Choroid plexus epithelial cell (primary cell): ENCODE measurements around the gene KCNQ1.

ENCODE experiments used
- DNase-seq: peaks from one replicate; pipeline ENCODE4 v3.0.0-alpha.2; 2010; ENCODE audit warnings: low read depth
- H3K4me3 ChIP-seq: 2 replicates; pipeline ENCODE4 v1.5.1; 2011; ENCODE audit warnings: low read depth, mild to moderate bottlenecking, control low read depth, low read length, moderate library complexity
- TF ChIP-seq, protein P1 (sequence below): conservative IDR thresholded peaks from 2 replicates; pipeline ENCODE4 v1.5.1; 2011; ENCODE audit warnings: low read depth, mild to moderate bottlenecking, control low read depth, inconsistent platforms, low read length, moderate library complexity

Gene KCNQ1

DNA sequence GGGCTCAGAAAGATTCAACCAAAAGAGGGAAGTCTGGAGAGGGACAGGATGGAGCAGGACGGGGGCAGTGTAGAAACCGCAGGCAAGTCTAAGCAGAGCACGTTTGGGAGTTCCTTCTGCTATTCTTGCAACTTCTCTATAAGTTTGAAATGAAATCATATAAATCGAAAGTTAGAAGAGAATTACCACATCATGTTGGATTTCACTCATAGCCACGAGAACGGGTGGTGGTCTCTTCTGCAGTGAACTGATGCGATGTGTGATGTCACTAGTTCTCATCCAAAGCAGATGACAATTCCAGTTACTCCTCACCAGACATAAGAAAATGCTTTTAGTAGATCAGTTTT is 36.0 kb downstream of the KCNQ1 start:
- no peak overlapping the region for H3K4me3 ChIP-seq
- DNase-seq, result no peak
- TF ChIP-seq, protein P1, sequence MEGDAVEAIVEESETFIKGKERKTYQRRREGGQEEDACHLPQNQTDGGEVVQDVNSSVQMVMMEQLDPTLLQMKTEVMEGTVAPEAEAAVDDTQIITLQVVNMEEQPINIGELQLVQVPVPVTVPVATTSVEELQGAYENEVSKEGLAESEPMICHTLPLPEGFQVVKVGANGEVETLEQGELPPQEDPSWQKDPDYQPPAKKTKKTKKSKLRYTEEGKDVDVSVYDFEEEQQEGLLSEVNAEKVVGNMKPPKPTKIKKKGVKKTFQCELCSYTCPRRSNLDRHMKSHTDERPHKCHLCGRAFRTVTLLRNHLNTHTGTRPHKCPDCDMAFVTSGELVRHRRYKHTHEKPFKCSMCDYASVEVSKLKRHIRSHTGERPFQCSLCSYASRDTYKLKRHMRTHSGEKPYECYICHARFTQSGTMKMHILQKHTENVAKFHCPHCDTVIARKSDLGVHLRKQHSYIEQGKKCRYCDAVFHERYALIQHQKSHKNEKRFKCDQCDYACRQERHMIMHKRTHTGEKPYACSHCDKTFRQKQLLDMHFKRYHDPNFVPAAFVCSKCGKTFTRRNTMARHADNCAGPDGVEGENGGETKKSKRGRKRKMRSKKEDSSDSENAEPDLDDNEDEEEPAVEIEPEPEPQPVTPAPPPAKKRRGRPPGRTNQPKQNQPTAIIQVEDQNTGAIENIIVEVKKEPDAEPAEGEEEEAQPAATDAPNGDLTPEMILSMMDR, result no peak

DNA sequence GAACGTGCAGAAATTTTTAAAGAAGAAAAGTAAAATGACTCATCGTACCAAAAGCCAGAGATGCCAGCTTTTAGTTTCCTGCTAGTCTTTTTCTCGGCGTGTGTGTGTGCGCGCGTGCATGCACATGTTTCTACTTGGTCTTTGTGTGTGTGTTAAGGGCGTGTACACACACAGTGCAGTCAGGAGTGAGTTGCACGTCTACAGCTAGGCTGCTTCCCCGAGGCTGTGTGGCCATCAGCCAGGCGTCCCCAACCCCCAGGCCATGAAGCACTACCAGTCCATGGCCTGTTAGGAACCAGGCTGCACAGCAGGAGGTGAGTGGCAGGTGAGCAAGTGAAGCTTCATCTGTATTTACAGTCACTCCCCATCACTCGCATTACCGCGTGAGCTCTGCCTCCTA is 36.4 kb downstream of the KCNQ1 start:
- TF ChIP-seq, protein P1, result no peak
- no peak for DNase-seq
- no peak overlapping the region for H3K4me3 ChIP-seq

DNA sequence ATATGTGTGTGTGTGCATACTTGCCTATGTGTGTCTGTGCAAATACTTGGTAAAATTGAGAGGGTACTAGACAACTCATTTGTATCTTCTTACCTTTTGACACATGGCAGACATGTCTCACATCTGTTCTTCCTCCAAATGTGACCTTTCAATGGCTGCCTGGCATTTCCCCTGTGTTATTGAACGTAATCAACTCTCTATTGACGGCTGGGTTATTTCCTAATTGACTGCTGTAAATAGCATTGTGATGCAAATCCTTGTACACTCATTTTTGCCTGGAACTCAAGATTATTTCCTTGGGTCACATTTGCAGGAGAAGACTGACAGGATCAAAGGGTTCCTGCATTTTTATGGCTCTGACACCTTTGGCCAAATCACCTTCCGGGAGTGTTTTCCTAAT is 37.4 kb downstream of the KCNQ1 start:
- TF ChIP-seq, protein P1, result no peak
- no peak overlapping the region for H3K4me3 ChIP-seq
- no peak for DNase-seq

DNA sequence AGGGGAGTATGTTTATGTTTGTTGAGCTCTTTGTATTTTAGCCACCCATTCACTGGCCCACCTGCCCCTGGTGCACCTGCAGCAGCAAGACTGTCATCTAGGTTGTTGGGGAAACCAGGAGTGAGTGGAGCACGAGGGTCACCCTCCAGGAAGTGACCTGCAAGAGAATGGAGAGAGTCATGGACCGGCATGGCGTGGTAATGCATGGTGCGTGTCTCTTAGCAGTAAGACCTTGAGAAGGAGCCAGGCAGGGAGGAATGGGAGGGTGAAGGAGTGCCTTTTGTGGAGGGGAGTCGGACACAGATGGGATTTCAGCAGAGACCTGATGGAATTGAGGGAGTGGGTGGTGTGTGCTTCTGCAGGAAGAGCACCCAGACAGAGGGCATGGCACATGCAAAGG is 37.9 kb downstream of the KCNQ1 start:
- no peak for DNase-seq
- H3K4me3 ChIP-seq, result no peak overlapping the region
- TF ChIP-seq, protein P1, result no peak

DNA sequence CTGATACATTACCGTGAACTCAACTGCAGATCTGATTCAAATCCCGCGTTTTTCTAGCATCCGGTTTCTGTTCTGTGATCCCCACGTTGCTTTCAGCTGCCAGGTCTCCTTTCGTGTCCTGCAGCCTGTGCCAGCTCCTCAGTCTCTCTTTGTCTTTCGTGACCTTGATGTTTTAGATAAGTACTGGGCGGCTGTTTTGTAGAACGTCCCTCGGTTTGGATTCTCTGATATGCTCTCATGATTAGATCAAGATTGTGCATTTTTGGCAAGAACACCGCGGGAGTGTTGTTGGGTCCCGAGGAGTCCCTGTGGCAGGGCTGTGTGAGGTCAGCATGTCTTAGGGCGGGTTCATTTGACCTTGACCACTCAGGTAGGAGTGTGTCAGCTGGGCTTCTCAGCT is 38.6 kb downstream of the KCNQ1 start:
- no peak overlapping the region for H3K4me3 ChIP-seq
- no peak for DNase-seq
- TF ChIP-seq, protein P1, result no peak

DNA sequence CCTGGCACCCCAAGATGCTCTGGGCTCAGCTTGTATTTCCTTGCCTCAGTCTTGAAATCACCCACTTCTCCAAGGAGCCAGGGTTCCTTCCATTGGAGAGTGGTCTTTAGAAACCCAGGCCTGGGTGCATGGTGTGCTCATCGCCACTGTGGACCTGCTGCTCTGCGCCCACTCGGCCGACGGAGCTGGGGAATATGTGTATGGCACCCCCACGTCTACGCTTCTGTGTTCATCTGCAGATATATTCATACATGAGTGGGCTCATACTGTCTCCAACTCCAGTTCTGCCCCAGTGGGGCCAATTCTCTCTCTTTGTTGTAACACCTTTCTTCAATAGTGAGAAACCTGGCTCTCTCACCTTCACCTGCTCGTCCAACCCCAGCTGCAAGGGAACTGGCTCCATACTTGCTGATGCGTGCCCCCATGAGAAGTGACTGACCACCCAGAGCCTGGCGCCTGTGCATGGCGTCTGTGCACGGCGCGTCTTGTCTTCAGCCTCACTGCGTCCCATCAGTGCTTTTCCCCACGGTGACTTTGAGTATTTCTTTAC is 39.8 kb downstream of the KCNQ1 start:
- DNase-seq, result no peak
- TF ChIP-seq, protein P1, result no peak
- H3K4me3 ChIP-seq, result no peak overlapping the region

DNA sequence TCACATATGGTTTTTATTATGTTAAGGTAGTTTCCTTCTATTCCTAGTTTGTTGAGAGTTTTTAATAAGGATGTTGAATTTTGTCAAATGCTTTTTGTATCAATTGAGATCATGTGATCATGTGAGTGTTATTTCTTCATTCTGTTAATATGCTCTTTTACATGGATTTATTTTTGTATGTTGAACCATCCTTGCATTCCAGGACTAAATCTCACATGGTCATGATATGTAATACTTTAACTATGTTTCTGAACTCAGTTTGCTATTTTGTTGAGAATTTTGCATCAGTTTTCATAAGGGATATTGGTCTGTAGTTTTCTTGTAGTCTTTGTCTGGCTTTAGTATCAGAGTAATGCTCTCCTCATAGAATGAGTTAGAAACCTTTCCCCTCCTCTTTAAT is 43.2 kb downstream of the KCNQ1 start:
- TF ChIP-seq, protein P1, result no peak
- DNase-seq, result peak; percentile 19
- no peak overlapping the region for H3K4me3 ChIP-seq
